ENCODE data around the gene MCHR2.

Gene MCHR2

DNA sequence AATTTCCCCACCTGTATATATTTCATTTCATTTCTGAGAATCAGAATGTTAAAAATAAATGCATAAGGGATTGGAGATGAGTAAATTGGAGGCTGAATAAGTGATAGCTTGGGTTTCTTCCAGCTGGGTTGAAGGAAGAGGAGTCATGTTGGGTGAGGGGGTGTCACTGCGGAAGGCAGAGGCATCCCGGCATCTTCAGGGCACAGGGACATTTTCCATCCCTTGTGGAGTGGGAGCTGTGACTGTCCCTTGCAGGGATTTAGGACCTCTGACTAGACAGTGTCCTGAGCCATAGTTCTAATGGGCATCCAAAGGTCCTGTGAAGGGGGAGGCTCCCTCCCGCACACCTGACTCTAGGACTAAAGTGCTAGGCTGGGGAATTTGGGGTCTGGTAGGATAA lies 2.1 kb downstream of the MCHR2 start:
- Histone ChIP-seq H3K36me3 (ENCODE audit: control insufficient read depth, insufficient read depth, low read length) (no peaks in the 10 kb centered on the region), H3K4me3 (ENCODE audit: insufficient read depth, low read depth, low read length, poor library complexity, severe bottlenecking) (no peak overlapping the region), H3K4me1 (ENCODE audit: control insufficient read depth, insufficient read depth, low read length, poor library complexity, severe bottlenecking) (no peaks in the 10 kb centered on the region), H3K27ac (ENCODE audit: insufficient read depth, low read length, poor library complexity, severe bottlenecking) (no peak overlapping the region), H3K9me3 (ENCODE audit: control insufficient read depth, low read length) (no peaks in the 10 kb centered on the region), H3K27me3 (replicated peaks; ENCODE audit: control insufficient read depth, insufficient read depth, low read length, poor library complexity, severe bottlenecking) (peaks cover 3% of the 10 kb centered on the region)
- DNase-seq: no peak

DNA sequence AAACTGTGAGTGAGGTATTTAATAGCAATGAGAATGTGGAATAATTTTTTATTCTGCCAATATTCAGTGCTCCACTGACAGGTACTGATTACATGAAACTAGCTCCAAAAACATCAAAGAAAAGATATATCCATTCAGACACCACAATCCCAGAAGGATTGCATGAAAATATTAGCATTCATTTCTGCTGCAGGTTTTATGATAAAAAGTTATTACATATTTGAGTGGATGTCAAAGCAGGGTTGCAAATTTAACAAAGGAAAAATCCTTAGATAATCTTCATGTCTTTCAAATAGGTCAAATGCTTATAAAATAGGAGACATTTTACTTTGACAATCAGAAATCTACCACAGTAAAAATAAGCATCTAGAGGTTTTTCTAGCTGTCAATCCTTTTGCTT lies 13.3 kb downstream of the MCHR2 start:
- DNase-seq: no peak
- Histone ChIP-seq H3K27ac (ENCODE audit: insufficient read depth, low read length, poor library complexity, severe bottlenecking) (no peak overlapping the region), H3K27me3 (replicated peaks; ENCODE audit: control insufficient read depth, insufficient read depth, low read length, poor library complexity, severe bottlenecking) (no peaks in the 10 kb centered on the region), H3K4me1 (ENCODE audit: control insufficient read depth, insufficient read depth, low read length, poor library complexity, severe bottlenecking) (no peaks in the 10 kb centered on the region), H3K4me3 (ENCODE audit: insufficient read depth, low read depth, low read length, poor library complexity, severe bottlenecking) (no peak overlapping the region), H3K36me3 (ENCODE audit: control insufficient read depth, insufficient read depth, low read length) (no peaks in the 10 kb centered on the region), H3K9me3 (ENCODE audit: control insufficient read depth, low read length) (no peaks in the 10 kb centered on the region)

DNA sequence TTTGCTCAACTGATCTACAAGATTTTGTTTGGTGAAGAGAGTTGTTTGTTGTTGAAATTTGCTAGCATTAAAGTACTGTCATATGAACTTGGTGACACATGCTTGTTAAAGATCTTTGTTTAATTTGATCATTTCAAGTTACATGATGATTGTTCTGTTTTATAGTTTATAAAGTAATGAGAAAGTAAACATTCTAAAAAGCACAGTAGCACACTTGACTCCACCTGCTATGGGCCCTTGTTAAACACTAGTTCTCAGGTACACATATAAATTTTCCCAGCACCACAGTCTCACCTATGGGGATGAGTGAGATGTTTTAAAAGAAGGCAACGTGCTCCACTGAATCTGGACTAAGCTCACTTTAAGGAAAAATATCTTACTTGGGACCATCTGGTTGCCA lies 14.1 kb downstream of the MCHR2 start:
- Histone ChIP-seq H3K27ac (ENCODE audit: insufficient read depth, low read length, poor library complexity, severe bottlenecking) (no peak overlapping the region), H3K36me3 (ENCODE audit: control insufficient read depth, insufficient read depth, low read length) (no peaks in the 10 kb centered on the region), H3K9me3 (ENCODE audit: control insufficient read depth, low read length) (no peaks in the 10 kb centered on the region), H3K27me3 (replicated peaks; ENCODE audit: control insufficient read depth, insufficient read depth, low read length, poor library complexity, severe bottlenecking) (no peaks in the 10 kb centered on the region), H3K4me1 (ENCODE audit: control insufficient read depth, insufficient read depth, low read length, poor library complexity, severe bottlenecking) (no peaks in the 10 kb centered on the region), H3K4me3 (ENCODE audit: insufficient read depth, low read depth, low read length, poor library complexity, severe bottlenecking) (no peak overlapping the region)
- DNase-seq: no peak

DNA sequence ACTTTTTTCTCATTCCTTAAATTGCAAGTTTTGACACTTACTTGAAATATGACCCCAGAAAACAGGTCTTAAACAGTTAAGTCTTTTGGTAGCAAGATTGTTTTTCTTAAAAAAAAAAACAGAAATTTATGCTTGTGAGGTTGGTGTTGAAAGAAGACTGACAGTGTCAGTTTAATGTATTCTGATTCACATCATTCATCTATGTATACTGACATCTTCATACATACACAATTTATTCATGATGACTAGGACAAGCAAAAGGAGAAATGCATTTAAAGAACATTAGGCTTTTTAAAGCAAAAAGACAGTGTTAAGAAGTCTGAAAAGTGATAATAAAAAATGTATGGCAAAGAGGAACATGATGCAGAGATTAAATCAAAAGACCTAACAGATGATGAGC lies 27.0 kb downstream of the MCHR2 start:
- no peaks in the 10 kb centered on the region for H3K9me3 ChIP-seq (ENCODE audit: control insufficient read depth, low read length)
- H3K4me3 ChIP-seq (ENCODE audit: insufficient read depth, low read depth, low read length, poor library complexity, severe bottlenecking): no peak overlapping the region
- no peaks in the 10 kb centered on the region for H3K27me3 ChIP-seq (replicated peaks; ENCODE audit: control insufficient read depth, insufficient read depth, low read length, poor library complexity, severe bottlenecking)
- no peaks in the 10 kb centered on the region for H3K4me1 ChIP-seq (ENCODE audit: control insufficient read depth, insufficient read depth, low read length, poor library complexity, severe bottlenecking)
- no peak overlapping the region for H3K27ac ChIP-seq (ENCODE audit: insufficient read depth, low read length, poor library complexity, severe bottlenecking)
- DNase-seq: no peak
- H3K36me3 ChIP-seq (ENCODE audit: control insufficient read depth, insufficient read depth, low read length): no peaks in the 10 kb centered on the region

DNA sequence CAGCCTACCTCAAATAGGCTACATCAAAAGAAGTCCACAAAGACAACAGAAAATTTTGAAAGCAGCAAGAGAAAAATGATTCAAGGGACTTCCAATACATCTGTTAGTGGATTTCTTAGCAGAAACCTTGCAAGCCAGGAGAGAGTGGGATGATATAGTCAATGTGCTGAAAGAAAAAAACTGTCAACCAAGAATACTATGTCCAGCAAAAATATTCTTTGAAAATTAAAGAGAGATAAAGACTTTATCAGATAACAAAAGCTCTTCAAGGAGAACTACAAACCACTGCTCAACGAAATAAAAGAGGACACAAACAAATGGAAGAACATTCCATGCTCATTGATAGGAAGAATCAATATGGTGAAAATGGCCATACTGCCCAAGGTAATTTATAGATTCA lies 34.0 kb downstream of the MCHR2 start:
- H3K27me3 ChIP-seq (replicated peaks; ENCODE audit: control insufficient read depth, insufficient read depth, low read length, poor library complexity, severe bottlenecking): no peaks in the 10 kb centered on the region
- no peaks in the 10 kb centered on the region for H3K4me1 ChIP-seq (ENCODE audit: control insufficient read depth, insufficient read depth, low read length, poor library complexity, severe bottlenecking)
- DNase-seq: no peak
- H3K27ac ChIP-seq (ENCODE audit: insufficient read depth, low read length, poor library complexity, severe bottlenecking): no peak overlapping the region
- H3K9me3 ChIP-seq (ENCODE audit: control insufficient read depth, low read length): peaks cover 5% of the 10 kb centered on the region
- H3K4me3 ChIP-seq (ENCODE audit: insufficient read depth, low read depth, low read length, poor library complexity, severe bottlenecking): no peak overlapping the region
- no peaks in the 10 kb centered on the region for H3K36me3 ChIP-seq (ENCODE audit: control insufficient read depth, insufficient read depth, low read length)

DNA sequence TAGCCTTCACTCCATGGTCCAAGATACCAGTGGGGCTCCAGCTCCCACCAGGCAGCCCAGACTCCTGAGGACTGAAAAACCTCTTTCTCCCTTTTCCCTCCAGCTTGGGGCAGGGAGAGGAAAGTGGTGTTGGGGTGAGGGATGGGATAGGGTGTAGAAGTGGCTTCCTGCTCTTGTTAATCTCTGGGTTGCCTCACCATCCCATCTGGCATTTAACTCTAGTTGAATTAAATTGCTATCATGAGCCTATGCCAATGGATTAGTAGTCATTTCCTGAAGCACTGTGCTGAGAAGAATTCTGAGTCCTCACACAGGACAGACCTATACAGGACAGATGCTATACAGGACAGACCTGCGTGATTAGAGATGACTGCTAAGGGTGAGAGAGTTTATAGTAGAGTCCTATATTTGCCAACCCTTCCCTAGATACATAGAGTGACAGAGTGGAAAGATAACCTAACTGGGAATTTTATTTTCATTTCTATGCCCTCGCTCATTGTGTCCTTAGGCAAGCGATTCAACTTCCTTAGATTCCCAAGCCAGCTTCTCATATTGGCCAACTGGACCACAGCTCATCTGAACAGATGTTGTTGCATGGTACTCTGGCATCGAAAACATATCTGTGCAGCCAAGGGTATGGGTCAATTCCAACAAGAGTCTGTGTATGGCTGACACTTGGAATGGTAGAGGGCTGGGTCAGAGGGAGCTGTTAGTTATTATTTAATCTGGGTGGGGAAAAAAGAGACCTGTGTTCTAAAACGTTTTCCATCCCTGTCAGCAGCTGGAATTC lies 42.8 kb downstream of the MCHR2 start:
- no peaks in the 10 kb centered on the region for H3K36me3 ChIP-seq (ENCODE audit: control insufficient read depth, insufficient read depth, low read length)
- no peaks in the 10 kb centered on the region for H3K4me1 ChIP-seq (ENCODE audit: control insufficient read depth, insufficient read depth, low read length, poor library complexity, severe bottlenecking)
- no peaks in the 10 kb centered on the region for H3K9me3 ChIP-seq (ENCODE audit: control insufficient read depth, low read length)
- no peak overlapping the region for H3K27ac ChIP-seq (ENCODE audit: insufficient read depth, low read length, poor library complexity, severe bottlenecking)
- no peaks in the 10 kb centered on the region for H3K27me3 ChIP-seq (replicated peaks; ENCODE audit: control insufficient read depth, insufficient read depth, low read length, poor library complexity, severe bottlenecking)
- H3K4me3 ChIP-seq (ENCODE audit: insufficient read depth, low read depth, low read length, poor library complexity, severe bottlenecking): no peak overlapping the region
- DNase-seq: no peak

DNA sequence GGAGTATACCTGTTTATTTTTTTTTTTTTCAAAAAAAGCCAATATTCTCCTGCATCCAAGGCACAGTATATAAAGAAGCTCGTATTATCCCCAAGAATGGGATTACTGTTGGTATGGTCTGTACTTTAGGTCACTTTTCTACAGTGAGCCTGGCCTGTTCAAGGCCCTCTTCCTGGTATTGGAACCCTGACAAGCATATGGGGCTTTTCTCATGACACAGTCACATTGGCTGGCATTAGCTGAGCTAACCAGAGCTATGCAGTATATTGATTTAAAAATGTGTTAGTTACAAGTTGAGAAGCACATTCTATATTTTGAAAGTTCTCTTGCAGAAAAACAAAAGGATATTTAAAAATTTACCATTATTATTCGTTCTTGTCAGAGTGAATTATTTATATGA lies 48.0 kb downstream of the MCHR2 start:
- H3K27ac ChIP-seq (ENCODE audit: insufficient read depth, low read length, poor library complexity, severe bottlenecking): no peak overlapping the region
- H3K4me1 ChIP-seq (ENCODE audit: control insufficient read depth, insufficient read depth, low read length, poor library complexity, severe bottlenecking): no peaks in the 10 kb centered on the region
- H3K9me3 ChIP-seq (ENCODE audit: control insufficient read depth, low read length): no peaks in the 10 kb centered on the region
- no peak overlapping the region for H3K4me3 ChIP-seq (ENCODE audit: insufficient read depth, low read depth, low read length, poor library complexity, severe bottlenecking)
- no peak for DNase-seq
- no peaks in the 10 kb centered on the region for H3K27me3 ChIP-seq (replicated peaks; ENCODE audit: control insufficient read depth, insufficient read depth, low read length, poor library complexity, severe bottlenecking)
- H3K36me3 ChIP-seq (ENCODE audit: control insufficient read depth, insufficient read depth, low read length): no peaks in the 10 kb centered on the region

DNA sequence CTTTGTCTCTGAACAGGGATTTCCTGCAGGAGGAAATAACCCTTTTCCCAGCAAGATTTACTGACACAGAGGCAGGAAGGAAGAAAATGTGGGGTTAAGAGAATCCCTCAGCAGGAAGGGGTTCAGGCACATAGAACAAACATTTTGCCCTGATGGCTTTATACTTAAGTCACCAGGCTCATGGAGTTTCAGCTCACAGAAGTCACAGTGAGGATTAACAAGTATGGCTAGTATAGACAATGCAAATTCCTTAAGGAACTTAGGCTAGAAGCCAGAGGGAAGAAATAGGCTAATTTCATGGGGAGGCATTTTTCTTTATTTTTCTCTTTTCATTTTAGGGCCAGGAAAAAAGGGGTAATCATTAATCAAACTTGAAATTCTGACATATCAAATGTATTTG lies 50.2 kb downstream of the MCHR2 start:
- H3K27me3 ChIP-seq (replicated peaks; ENCODE audit: control insufficient read depth, insufficient read depth, low read length, poor library complexity, severe bottlenecking): no peaks in the 10 kb centered on the region
- H3K36me3 ChIP-seq (ENCODE audit: control insufficient read depth, insufficient read depth, low read length): no peaks in the 10 kb centered on the region
- no peak for DNase-seq
- no peaks in the 10 kb centered on the region for H3K9me3 ChIP-seq (ENCODE audit: control insufficient read depth, low read length)
- no peaks in the 10 kb centered on the region for H3K4me1 ChIP-seq (ENCODE audit: control insufficient read depth, insufficient read depth, low read length, poor library complexity, severe bottlenecking)
- no peak overlapping the region for H3K4me3 ChIP-seq (ENCODE audit: insufficient read depth, low read depth, low read length, poor library complexity, severe bottlenecking)
- no peak overlapping the region for H3K27ac ChIP-seq (ENCODE audit: insufficient read depth, low read length, poor library complexity, severe bottlenecking)

DNA sequence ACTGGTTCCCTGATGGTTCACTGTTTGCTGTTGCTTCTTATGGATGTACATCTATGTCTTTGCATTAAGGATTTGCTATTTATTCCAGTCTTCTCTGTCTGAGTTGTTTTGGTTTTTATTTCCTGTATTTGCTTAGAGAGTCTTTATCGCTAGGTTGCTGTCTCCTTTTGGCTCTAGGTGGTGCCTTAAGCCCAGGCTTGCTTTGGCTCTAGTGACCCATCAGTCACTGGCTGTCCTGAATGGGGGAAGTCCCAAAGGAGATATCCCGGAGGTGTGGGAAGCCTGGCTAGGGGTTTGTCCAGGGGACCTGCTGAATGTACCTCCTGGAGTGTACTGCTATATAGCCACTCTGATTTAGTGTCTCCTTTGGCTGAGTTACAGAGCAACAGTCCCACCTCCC lies 53.4 kb downstream of the MCHR2 start:
- Histone ChIP-seq H3K27ac (ENCODE audit: insufficient read depth, low read length, poor library complexity, severe bottlenecking) (no peak overlapping the region), H3K9me3 (ENCODE audit: control insufficient read depth, low read length) (no peaks in the 10 kb centered on the region), H3K27me3 (replicated peaks; ENCODE audit: control insufficient read depth, insufficient read depth, low read length, poor library complexity, severe bottlenecking) (no peaks in the 10 kb centered on the region), H3K4me1 (ENCODE audit: control insufficient read depth, insufficient read depth, low read length, poor library complexity, severe bottlenecking) (no peaks in the 10 kb centered on the region), H3K36me3 (ENCODE audit: control insufficient read depth, insufficient read depth, low read length) (no peaks in the 10 kb centered on the region), H3K4me3 (ENCODE audit: insufficient read depth, low read depth, low read length, poor library complexity, severe bottlenecking) (no peak overlapping the region)
- no peak for DNase-seq

GRCh38 chr6:99933129-99933528 lies 60.9 kb downstream of the MCHR2 start:
- no peak overlapping the region for H3K4me3 ChIP-seq (ENCODE audit: insufficient read depth, low read depth, low read length, poor library complexity, severe bottlenecking)
- H3K9me3 ChIP-seq (ENCODE audit: control insufficient read depth, low read length): no peaks in the 10 kb centered on the region
- H3K36me3 ChIP-seq (ENCODE audit: control insufficient read depth, insufficient read depth, low read length): no peaks in the 10 kb centered on the region
- H3K27me3 ChIP-seq (replicated peaks; ENCODE audit: control insufficient read depth, insufficient read depth, low read length, poor library complexity, severe bottlenecking): no peaks in the 10 kb centered on the region
- DNase-seq: no peak
- no peak overlapping the region for H3K27ac ChIP-seq (ENCODE audit: insufficient read depth, low read length, poor library complexity, severe bottlenecking)
- no peaks in the 10 kb centered on the region for H3K4me1 ChIP-seq (ENCODE audit: control insufficient read depth, insufficient read depth, low read length, poor library complexity, severe bottlenecking)
